ENCODE measurements around the gene ASMT. TPM values are rescaled to one million over a fixed set of nuclear protein-coding genes. Genes with fewer than 3 reads are reported as not detected.
"Not testable (repeated sequence)": the region's sequence is repeated elsewhere in the genome, so short reads cannot be mapped to it uniquely, and the experiment has no call there.

The ASMT gene
- total RNA-seq, 1 donor from 2014 or later = not detected

GRCh38 chrX:1649621-1650020, 34.8 kb downstream of the ASMT start:
- no peak for DNase-seq (ENCODE audit: low read depth in 2 of 2)

- peak; percentile 57 to 71 for DNase-seq (ENCODE audit: low read depth in 2 of 2)
Observed at GRCh38 chrX:1652011-1652811, 37.4 kb downstream of the ASMT start.

GRCh38 chrX:1656379-1656778, 41.5 kb downstream of the ASMT start:
- no peak for DNase-seq (ENCODE audit: low read depth in 2 of 2)

- DNase-seq (ENCODE audit: low read depth in 2 of 2) = peak; percentile 31 to 61
Observed at GRCh38 chrX:1657367-1658070, 42.7 kb downstream of the ASMT start.

- DNase-seq (ENCODE audit: low read depth in 2 of 2) = peak in 1 of 2 donors; percentile 5
Observed at GRCh38 chrX:1658071-1658491, 43.2 kb downstream of the ASMT start.

GRCh38 chrX:1659664-1660461, 45.0 kb downstream of the ASMT start:
- no peak for DNase-seq (ENCODE audit: low read depth in 2 of 2)

- peak in 1 of 2 donors; percentile 18 for DNase-seq (ENCODE audit: low read depth in 2 of 2)
Observed at GRCh38 chrX:1661048-1661921, 46.4 kb downstream of the ASMT start.

GRCh38 chrX:1661922-1662221, 47.0 kb downstream of the ASMT start:
- DNase-seq (ENCODE audit: low read depth in 2 of 2) = no peak

GRCh38 chrX:1667566-1667965, 52.7 kb downstream of the ASMT start:
- DNase-seq (ENCODE audit: low read depth in 2 of 2) = no peak

- DNase-seq (ENCODE audit: low read depth in 2 of 2) = peak; percentile 41 to 51
Observed at GRCh38 chrX:1673337-1673736, 58.5 kb downstream of the ASMT start.

- DNase-seq (ENCODE audit: low read depth in 2 of 2) = no peak
Observed at GRCh38 chrX:1676866-1677265, 62.0 kb downstream of the ASMT start.

GRCh38 chrX:1679238-1679637, 64.4 kb downstream of the ASMT start:
- no peak for DNase-seq (ENCODE audit: low read depth in 2 of 2)

GRCh38 chrX:1681439-1681838, 66.6 kb downstream of the ASMT start:
- DNase-seq (ENCODE audit: low read depth in 2 of 2) = no peak

GRCh38 chrX:1681856-1682255, 67.0 kb downstream of the ASMT start:
- DNase-seq (ENCODE audit: low read depth in 2 of 2) = not testable (repeated sequence)

- not testable (repeated sequence) for DNase-seq (ENCODE audit: low read depth in 2 of 2)
Observed at GRCh38 chrX:1682501-1682900, 67.6 kb downstream of the ASMT start.

GRCh38 chrX:1684883-1685282, 70.0 kb downstream of the ASMT start:
- DNase-seq (ENCODE audit: low read depth in 2 of 2) = not testable (repeated sequence)

GRCh38 chrX:1685444-1685880, 70.6 kb downstream of the ASMT start:
- DNase-seq (ENCODE audit: low read depth in 2 of 2) = not testable (repeated sequence)

- no peak for DNase-seq (ENCODE audit: low read depth in 2 of 2)
Observed at GRCh38 chrX:1686642-1687041, 71.8 kb downstream of the ASMT start.
